HG03196 (cell line): ENCODE results near the gene PEX11B.

Source experiments
- ATAC-seq: cut with Tn5 transposase; IDR thresholded peaks from one replicate; pipeline ENCODE4 v1.9.1; 2021; ENCODE audit not compliant: unreplicated experiment

PEX11B gene

DNA sequence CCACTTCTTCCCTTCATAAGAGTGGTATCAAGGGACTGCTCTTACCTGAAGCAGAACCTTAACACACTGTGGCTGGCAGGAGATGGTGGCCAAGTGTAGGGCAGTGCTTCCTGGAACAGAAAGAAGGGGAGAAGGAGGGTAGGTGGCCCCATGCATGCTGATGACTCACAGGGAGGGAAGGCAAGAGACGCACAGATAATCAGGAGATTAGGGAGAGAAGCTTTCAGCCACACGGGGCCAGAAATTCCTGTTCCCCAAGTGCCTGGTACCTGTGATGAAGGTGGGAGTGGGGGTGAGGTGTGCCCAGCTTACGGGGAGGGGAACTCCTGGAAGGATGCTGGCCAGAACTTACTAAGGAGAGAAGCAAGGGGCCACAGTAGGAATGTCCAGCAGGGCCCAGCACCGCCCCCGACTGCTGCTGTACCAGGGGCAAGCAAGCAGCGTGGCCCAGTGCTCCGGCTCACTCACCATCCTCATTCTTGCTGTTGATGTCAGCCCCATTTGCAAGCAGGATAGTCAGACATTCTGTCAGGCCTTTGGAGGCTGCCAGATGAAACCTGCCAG is 40.5 kb downstream of the PEX11B start:
- ATAC-seq: no peak

DNA sequence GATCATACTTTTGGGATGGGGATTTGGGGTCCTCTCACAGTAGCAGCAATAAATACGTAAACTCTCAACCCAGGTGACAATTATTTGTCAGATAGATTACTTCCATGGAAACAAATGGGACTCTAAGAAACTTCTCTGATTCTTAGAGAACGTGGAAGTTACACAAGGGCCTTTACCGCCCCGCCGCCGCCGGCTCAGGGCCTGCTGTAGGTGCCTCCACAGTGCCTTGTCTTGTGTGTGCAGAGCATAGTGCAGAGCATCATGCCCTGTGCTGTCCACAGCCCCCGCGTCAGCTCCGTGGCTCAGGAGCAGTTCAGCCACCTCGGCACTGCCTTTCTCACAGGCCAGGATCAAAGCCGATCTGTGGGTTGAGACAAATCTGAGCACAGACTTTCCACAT is 43.9 kb downstream of the PEX11B start:
- no peak for ATAC-seq

- ATAC-seq: no peak
Observed at GRCh38 chr1:145871994-145872924, 46.3 kb downstream of the PEX11B start.

DNA sequence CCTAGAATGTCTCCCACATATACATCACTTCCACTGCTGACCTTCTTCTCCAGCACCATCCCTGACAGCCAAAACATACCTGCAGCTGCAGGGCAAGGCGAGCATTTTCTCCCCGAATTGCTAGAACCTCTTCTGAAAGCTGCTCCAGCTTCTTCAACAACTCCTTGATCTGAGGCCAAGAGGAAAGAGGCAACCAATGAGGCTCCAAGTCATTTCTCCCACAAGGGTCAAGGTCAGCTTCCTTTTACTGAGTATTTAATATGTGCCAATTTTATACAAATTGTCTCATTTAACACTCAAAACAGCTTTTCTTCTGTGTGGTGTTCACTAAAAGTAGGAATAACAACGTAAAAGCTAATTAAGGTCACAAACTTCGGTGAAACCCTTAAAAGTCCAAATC is 50.3 kb downstream of the PEX11B start:
- no peak for ATAC-seq

DNA sequence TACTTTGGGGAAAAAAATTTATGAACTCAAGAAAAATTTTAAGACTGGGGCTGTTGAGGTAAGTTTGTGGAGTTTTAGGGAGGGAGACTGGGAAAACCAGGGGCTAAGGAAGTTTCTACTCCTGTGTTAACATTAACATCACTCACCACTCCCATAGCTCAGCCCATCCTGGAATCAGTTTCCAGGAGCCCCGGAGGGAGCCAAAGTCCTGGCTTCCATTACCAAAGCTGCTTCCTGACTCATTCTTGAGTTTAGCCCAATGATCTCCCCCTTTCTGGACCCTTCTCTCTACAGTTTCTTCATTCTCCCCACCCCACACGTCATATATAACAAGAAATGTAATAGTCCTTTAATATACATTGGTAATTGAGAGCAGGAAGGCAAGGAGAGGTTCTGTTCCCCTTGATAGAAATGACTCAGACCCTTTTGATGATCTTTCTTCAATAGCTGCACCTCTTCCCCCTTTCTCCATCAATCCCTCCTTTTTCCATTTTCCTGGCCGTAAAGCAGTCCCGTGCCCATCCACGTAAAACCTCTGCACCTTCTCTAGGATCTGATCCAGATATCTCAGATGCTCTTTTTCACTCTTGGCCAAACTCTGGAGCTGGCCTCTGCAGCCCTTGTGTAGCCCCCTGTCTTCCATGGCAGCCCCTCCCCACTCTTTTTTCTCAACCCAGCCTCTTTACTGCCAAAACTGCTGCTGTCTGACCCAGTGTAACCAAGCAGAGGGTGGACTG is 55.1 kb downstream of the PEX11B start:
- ATAC-seq: no peak
